HepG2 (cell line): Measurements from ENCODE around the gene SPCS2. TPM values are rescaled to one million over a fixed set of nuclear protein-coding genes. Genes with fewer than 3 reads are reported as not detected.
"Not testable (repeated sequence)": the region's sequence is repeated elsewhere in the genome, so short reads cannot be mapped to it uniquely, and the experiment has no call there.

Experiments used
- ATAC-seq: fragments of 200-7000 bp; cut with Tn5 transposase; 3 replicates; pipeline ENCODE4 v1.9.1; 2020; ENCODE audit warnings: mild to moderate bottlenecking, moderate library complexity
- BruUV-seq: library from RNA; stranded (reverse); fragments of 400-500 nt; replicated peaks from 2 replicates; lab custom pipeline; 2021; lab: Mats Ljungman, UMichigan
- CTCF ChIA-PET: fragments of 300-600 bp; formaldehyde crosslinking; extraction: SDS; loops from one replicate; lab custom pipeline; 2021; ENCODE audit warnings: low total read pairs, inconsistent platforms, low intra/inter-chr PET ratio; lab: Yijun Ruan, JAX
- POLR2A ChIA-PET: fragments of 350-600 bp; sonication (Branson Sonifier 250); formaldehyde crosslinking; loops from one replicate; lab custom pipeline; 2020; ENCODE audit warnings: antibody characterized with exemption, inconsistent platforms; lab: Yijun Ruan, JAX
- DNase-seq: peaks from one replicate; pipeline ENCODE4 v3.0.0-alpha.2; 2015; ENCODE audit warnings: low spot score
- FAIRE-seq: peaks from 3 replicates; lab custom pipeline; 2011; peaks lifted over from hg19 to GRCh38; lab: Jason Lieb, UNC
- H2AFZ ChIP-seq: one replicate; pipeline ENCODE4 v1.6.1; 2011; ENCODE audit warnings: low read length, inconsistent platforms
- H3K27ac ChIP-seq: fragments of 300-600 bp; 3 replicates; pipeline ENCODE4 v1.8.0; 2011; ENCODE audit warnings: mixed run types, mild to moderate bottlenecking, mixed read lengths, low read length, inconsistent platforms; ENCODE audit not compliant: insufficient read depth; ENCODE audit errors: extremely low read length
- H3K27me3 ChIP-seq, 2 experiments: fragments of 200-600 bp in 1 of 2; 2 replicates in 1 of 2; 3 replicates in 1 of 2; pipeline versions ENCODE4 v1.6.0 to v1.8.0; 2011; ENCODE audit warnings: low read length in 2 of 2, mild to moderate bottlenecking in 2 of 2, moderate library complexity in 2 of 2, inconsistent platforms in 1 of 2; ENCODE audit not compliant: insufficient read depth in 2 of 2, control insufficient read depth in 1 of 2
- H3K36me3 ChIP-seq, 2 experiments: fragments of 200-600 bp in 1 of 2; replicated peaks in 1 of 2; 2 replicates in 1 of 2; 3 replicates in 1 of 2; pipeline versions ENCODE4 v1.5.1 to v1.8.0; 2011; ENCODE audit warnings: low read length in 2 of 2, inconsistent platforms in 1 of 2; ENCODE audit not compliant: insufficient read depth in 2 of 2, control insufficient read depth in 1 of 2
- H3K4me1 ChIP-seq: 2 replicates; pipeline ENCODE4 v1.5.1; 2012; ENCODE audit warnings: low read length, inconsistent platforms; ENCODE audit not compliant: insufficient read depth
- H3K4me2 ChIP-seq: 2 replicates; pipeline ENCODE4 v1.6.0; 2011; ENCODE audit warnings: low read depth, low read length, inconsistent platforms
- H3K4me3 ChIP-seq, 3 experiments: fragments of 200-600 bp in 1 of 3; sonication (generic), shearing (Covaris generic) in 1 of 3; replicated peaks in 1 of 3; 2 replicates each; pipeline ENCODE4 v1.5.1; 2011 to 2016; ENCODE audit warnings: low read length in 3 of 3, inconsistent platforms in 2 of 3, low read depth in 2 of 3, mild to moderate bottlenecking in 2 of 3, control low read depth in 1 of 3, mixed read lengths in 1 of 3; ENCODE audit not compliant: insufficient read depth in 1 of 3
- H3K79me2 ChIP-seq: one replicate; pipeline ENCODE4 v1.6.1; 2011; ENCODE audit warnings: low read length, inconsistent platforms; ENCODE audit not compliant: insufficient read depth
- H3K9ac ChIP-seq: 2 replicates; pipeline ENCODE4 v1.6.0; 2011; ENCODE audit warnings: mild to moderate bottlenecking, low read depth, low read length, inconsistent platforms; ENCODE audit not compliant: insufficient read depth
- H3K9me3 ChIP-seq: 2 replicates; pipeline ENCODE4 v1.5.1; 2012; ENCODE audit warnings: mild to moderate bottlenecking, low read length
- H4K20me1 ChIP-seq: 2 replicates; pipeline ENCODE4 v1.6.0; 2011; ENCODE audit warnings: inconsistent platforms, mild to moderate bottlenecking, low read length, moderate library complexity; ENCODE audit not compliant: insufficient read depth
- ATRX ChIP-seq: sonication (generic); formaldehyde crosslinking; IDR thresholded peaks from 2 replicates; pipeline ENCODE4 v1.4.0; 2020; ENCODE audit warnings: missing genetic modification reagents, borderline replicate concordance
- BHLHE40 ChIP-seq: IDR thresholded peaks from 2 replicates; pipeline ENCODE4 v1.6.1; 2011; ENCODE audit warnings: low read length, improper control_type of control experiment
- BRD4 ChIP-seq: sonication (generic); formaldehyde crosslinking; IDR thresholded peaks from 2 replicates; pipeline ENCODE4 v1.4.0; 2020; ENCODE audit warnings: missing genetic modification reagents
- NFATC3 ChIP-seq: sonication (generic); formaldehyde crosslinking; IDR thresholded peaks from 2 replicates; pipeline ENCODE4 v1.5.1; 2020; ENCODE audit warnings: mild to moderate bottlenecking, missing genetic modification reagents
- TBX3 ChIP-seq: fragments of 450-650 bp; IDR thresholded peaks from 2 replicates; pipeline ENCODE4 v1.6.1; 2017; ENCODE audit warnings: antibody characterized with exemption, mild to moderate bottlenecking, inconsistent platforms, borderline replicate concordance
- WIZ ChIP-seq: sonication (generic); formaldehyde crosslinking; IDR thresholded peaks from 2 replicates; pipeline ENCODE4 v1.5.1; 2020; ENCODE audit warnings: mild to moderate bottlenecking, missing genetic modification reagents
- ZBTB1 ChIP-seq: sonication (generic); formaldehyde crosslinking; IDR thresholded peaks from 2 replicates; pipeline ENCODE4 v1.4.0; 2020; ENCODE audit warnings: missing genetic modification reagents, borderline replicate concordance
- ZNF234 ChIP-seq: sonication (generic); formaldehyde crosslinking; conservative IDR thresholded peaks from 2 replicates; pipeline ENCODE4 v1.5.1; 2020; ENCODE audit warnings: mild to moderate bottlenecking, missing genetic modification reagents
- ZNF792 ChIP-seq: IDR thresholded peaks from 2 replicates; pipeline ENCODE4 v1.6.1; 2016
- ZZZ3 ChIP-seq: sonication (generic); formaldehyde crosslinking; IDR thresholded peaks from 2 replicates; pipeline ENCODE4 v1.4.0; 2020; ENCODE audit warnings: missing genetic modification reagents, mild to moderate bottlenecking, borderline replicate concordance
- WGBS: methylation state at CpG from one replicate; pipeline ENCODE4 v1.1.6; 2017; ENCODE audit warnings: low lambda C conversion rate; 5-methylcytosine and 5-hydroxymethylcytosine counted together
- in situ Hi-C: cut with HindIII; loops from 2 replicates; pipeline ENCODE4 v1.10.0; 2017; ENCODE audit warnings: low pct_unique_long_range_greater_than_20kb; ENCODE audit not compliant: extremely low pct_ligation_motif_present
- intact Hi-C: fragments of 100-400 bp; cut with micrococcal nuclease; formaldehyde crosslinking; loops from one replicate; pipeline ENCODE4 v1.10.0; 2022; ENCODE audit not compliant: unreplicated experiment
- polyA plus RNA-seq, 8 experiments: library from polyadenylated mRNA; depleted of rRNA in 3 of 8; stranded (reverse) in 7 of 8; unstranded in 1 of 8; fragments of >200 nt; fragmentation: Illumina TruSeq in 4 of 8; extraction: Trizol in 4 of 8; gene quantifications; 2 replicates each; pipeline versions ENCODE4 v1.2.1 to v1.2.3, GENCODE V29; 2011 to 2016; ENCODE audit warnings: low read depth in 4 of 8, missing spikeins in 1 of 8, mixed read lengths in 1 of 8; ENCODE audit not compliant: insufficient read depth in 1 of 8
- total RNA-seq, 5 experiments: library from RNA; depleted of rRNA; stranded (reverse); fragments of >200 nt; fragmentation: Illumina TruSeq; extraction: Trizol; gene quantifications; 2 replicates each; pipeline ENCODE4 v1.2.3, GENCODE V29; 2016; ENCODE audit warnings: low read depth in 1 of 5
- TF ChIP-seq, protein P1 (sequence below): sonication (generic); formaldehyde crosslinking; IDR thresholded peaks from 2 replicates; pipeline ENCODE4 v1.8.0; 2022; ENCODE audit warnings: mild to moderate bottlenecking, missing genetic modification reagents, borderline replicate concordance

The SPCS2 gene
- total and polyA plus RNA-seq, 2 of the 13 experiments (the other 11 are each of a cell fraction or from before 2014, with no cell fraction given) = 87.3 to 142 TPM

DNA sequence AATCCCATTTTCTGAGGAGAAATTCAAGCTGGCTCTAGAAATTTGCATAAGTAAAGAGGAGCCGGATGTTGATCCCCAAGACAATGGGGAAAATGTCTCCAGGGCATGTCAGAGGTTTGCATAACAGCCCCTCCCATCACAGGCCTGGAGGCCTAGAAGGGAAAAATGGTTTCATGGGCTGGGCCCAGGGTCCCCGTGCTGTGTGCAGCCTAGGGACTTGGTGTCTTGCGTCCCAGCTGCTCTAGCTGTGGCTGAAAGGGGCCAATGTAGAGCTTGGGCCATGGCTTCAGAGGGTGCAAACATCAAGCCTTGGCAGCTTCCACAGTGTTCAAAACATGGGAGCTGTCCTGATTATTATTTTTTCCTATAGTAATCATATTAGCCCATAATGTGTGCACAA is 70.1 kb downstream of the SPCS2 start:
- CTCF ChIA-PET, POLR2A ChIA-PET, ATAC-seq, H3K9me3 ChIP-seq, DNase-seq, H3K4me2 ChIP-seq, H3K4me3 ChIP-seq, H4K20me1 ChIP-seq, H2AFZ ChIP-seq, H3K27me3 ChIP-seq, H3K79me2 ChIP-seq, H3K4me1 ChIP-seq, intact Hi-C loops, H3K36me3 ChIP-seq, H3K27ac ChIP-seq, in situ Hi-C loops, H3K9ac ChIP-seq, BruUV-seq, FAIRE-seq: not testable (repeated sequence)
- WGBS = 81% methylated on average over 3 of the region's 3 CpGs

DNA sequence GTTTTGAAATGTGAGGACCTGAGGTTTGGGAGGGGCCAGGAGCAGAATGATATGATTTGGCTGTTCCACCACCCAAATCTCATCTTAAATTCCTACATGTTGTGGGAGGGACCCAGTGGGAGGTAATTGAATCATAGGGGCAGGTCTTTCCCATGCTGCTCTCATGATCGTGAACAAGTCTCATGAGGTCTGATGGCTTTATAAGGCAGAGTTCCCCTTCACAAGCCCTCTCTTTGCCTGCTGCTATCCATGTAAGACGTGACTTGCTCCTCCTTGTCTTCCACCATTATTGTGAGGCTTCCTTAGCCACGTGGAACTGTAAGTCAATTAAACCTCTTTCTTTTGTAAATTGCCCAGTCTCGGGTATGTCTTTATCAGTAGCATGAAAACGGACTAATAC is 71.3 kb downstream of the SPCS2 start:
- WGBS = 70% methylated on average over 5 of the region's 5 CpGs
- FAIRE-seq, H3K9ac ChIP-seq, H2AFZ ChIP-seq, DNase-seq, H3K79me2 ChIP-seq, H3K4me1 ChIP-seq, H3K27me3 ChIP-seq, ATAC-seq, H3K4me3 ChIP-seq, intact Hi-C loops, BruUV-seq, H3K36me3 ChIP-seq, H4K20me1 ChIP-seq, H3K4me2 ChIP-seq, H3K9me3 ChIP-seq, POLR2A ChIA-PET, CTCF ChIA-PET, H3K27ac ChIP-seq: not testable (repeated sequence)
- in situ Hi-C loops = loop anchor here (5.0 kb wide), 2 partner anchors 88 to 227 kb away; no protein-coding TSS in a partner anchor

DNA sequence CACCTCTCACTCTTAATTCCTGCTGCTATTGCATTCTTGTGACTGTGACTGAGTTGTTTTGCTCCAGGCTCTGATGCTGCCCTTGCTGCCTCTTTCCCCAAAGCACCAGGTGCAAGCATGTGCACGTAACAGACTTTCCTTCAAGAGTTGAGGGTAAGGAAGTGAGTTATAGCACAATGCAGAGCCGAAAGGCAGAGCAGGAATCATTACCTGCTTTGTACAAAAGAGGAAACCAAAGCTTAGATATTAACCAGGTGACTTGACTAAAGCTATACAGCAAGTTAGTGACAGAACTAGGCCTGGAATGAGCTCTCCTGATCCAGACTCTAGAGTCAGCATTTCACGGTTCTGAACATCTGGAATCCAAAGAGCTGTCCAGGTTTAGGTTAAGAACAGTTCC is 73.2 kb downstream of the SPCS2 start:
- H3K36me3 ChIP-seq = no peaks in the 10 kb centered on the region
- no peak for FAIRE-seq
- no peak for ATAC-seq
- TF ChIP-seq BHLHE40 (no peak), NFATC3 (CRISPR knock-in tag) (no peak), BRD4 (CRISPR knock-in tag) (no peak), ATRX (no peak), TBX3 (no peak), ZNF234 (CRISPR knock-in tag) (no peak), WIZ (CRISPR knock-in tag) (no peak), ZZZ3 (no peak), ZNF792 (CRISPR knock-in tag) (no peak), ZBTB1 (CRISPR knock-in tag) (no peak)
- TF ChIP-seq, protein P1, sequence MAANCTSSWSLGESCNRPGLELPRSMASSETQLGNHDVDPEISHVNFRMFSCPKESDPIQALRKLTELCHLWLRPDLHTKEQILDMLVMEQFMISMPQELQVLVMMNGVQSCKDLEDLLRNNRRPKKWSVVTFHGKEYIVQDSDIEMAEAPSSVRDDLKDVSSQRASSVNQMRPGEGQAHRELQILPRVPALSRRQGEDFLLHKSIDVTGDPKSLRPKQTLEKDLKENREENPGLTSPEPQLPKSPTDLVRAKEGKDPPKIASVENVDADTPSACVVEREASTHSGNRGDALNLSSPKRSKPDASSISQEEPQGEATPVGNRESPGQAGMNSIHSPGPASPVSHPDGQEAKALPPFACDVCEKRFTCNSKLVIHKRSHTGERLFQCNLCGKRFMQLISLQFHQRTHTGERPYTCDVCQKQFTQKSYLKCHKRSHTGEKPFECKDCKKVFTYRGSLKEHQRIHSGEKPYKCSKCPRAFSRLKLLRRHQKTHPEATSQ (CRISPR knock-in tag) = no peak

More for the DNA sequence above, 73.2 kb downstream of the SPCS2 start:
- DNase-seq = no peak
- BruUV-seq = no TSS peak
- Histone ChIP-seq H3K4me1 (peaks cover 5% of the 10 kb centered on the region; the same call in 1 of the 2 replicates), H3K9me3 (no peaks in the 10 kb centered on the region), H3K27me3 (peaks cover 0 to 8% of the 10 kb centered on the region in 2 experiments; a peak in 2 of 5 replicates), H3K27ac (no peak overlapping the region), H3K4me2 (no peak overlapping the region), H4K20me1 (no peaks in the 10 kb centered on the region), H3K9ac (no peak overlapping the region), H3K4me3 (no peak overlapping the region), H3K79me2 (no peaks in the 10 kb centered on the region), H2AFZ (no peak overlapping the region)
- intact Hi-C loops (no loop called here), in situ Hi-C loops (loop anchor here (5.0 kb wide), 2 partner anchors 90 to 225 kb away; no protein-coding TSS in a partner anchor)
- ChIA-PET CTCF (interaction anchor here (1.1 to 4.4 kb wide), 5 partner anchors 10 to 227 kb away, joined by 3 to 62 read pairs (median 10); partner anchors contain the start of gene TPBGL), POLR2A (interaction anchor here (1.5 kb wide), 1 partner anchor 33 kb away, joined by 4 read pairs; the partner anchor contains the start of gene NEU3)
- 85% methylated on average over 2 of the region's 3 CpGs for WGBS
